ENCODE data around the gene ERP44.
"Not testable (repeated sequence)": the region's sequence is repeated elsewhere in the genome, so short reads cannot be mapped to it uniquely, and the experiment has no call there.

ERP44 gene

GRCh38 chr9:100098887-100099721, at the start of gene ERP44, which contains the start of gene INVS:
TSS of gene ERP44 (minus strand) at chr9:100099000. CDS start at chr9:100098840, 160 bp downstream.
TSS of gene INVS (plus strand) at chr9:100099243. CDS start at chr9:100104522, 5,279 bp downstream.
- DNase-seq (ENCODE audit: low spot score) = peak; percentile 96

DNA sequence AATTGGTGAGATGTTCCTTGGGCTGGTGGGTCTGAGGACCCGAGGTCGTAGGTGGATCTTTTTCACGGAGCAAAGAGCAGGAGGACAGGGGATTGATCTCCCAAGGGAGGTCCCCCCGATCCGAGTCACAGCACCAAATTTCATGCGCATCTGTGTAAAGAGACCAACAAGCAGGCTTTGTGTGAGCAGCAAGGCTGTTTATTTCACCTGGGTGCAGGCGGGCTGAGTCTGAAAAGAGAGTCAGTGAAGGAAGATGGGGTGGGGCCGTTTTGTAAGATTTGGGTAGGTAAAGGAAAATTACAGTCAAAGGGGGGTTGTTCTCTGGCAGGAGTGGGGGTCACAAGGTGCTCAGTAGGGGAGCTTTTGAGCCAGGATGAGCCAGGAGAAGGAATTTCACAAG, 47.2 kb upstream of the ERP44 start:
- DNase-seq (ENCODE audit: low spot score) = not testable (repeated sequence)

DNA sequence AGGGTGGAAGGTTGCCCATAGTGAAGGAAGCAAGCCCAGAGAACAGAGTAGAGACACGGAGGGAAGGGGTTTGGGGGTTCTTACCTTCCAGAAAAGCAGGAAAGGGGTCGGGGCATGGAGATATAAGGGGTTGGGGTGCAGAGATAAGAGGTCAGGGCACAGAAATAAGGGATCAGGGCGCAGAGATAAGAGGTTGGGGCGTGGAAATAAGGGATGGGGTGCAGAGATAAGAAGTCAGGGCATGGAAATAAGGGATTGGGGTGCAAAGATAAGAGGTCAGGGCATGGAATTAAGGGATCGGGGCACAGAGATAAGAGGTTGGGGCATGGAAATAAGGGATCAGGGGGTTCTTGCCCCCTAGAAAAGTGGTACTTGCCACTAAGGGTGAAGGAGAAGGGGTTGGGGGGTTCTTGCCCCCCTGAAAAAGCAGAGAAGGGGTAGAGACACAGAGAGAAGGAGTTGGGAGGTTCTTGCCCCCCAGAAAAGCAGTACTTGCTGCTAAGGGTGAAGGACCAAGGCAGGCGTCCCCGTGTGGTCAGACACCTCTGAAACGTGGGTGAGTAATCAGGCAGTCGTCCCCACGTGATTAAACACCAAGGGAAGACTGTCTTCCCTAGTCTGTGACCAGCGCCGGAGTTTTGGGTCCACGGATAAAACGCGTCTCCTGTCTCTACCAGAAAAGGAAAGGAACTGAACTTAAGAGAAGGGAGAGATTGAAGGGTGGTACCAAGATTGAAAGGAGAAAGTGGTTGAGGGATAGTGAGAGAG, 46.6 kb upstream of the ERP44 start:
- not testable (repeated sequence) for DNase-seq (ENCODE audit: low spot score)

DNA sequence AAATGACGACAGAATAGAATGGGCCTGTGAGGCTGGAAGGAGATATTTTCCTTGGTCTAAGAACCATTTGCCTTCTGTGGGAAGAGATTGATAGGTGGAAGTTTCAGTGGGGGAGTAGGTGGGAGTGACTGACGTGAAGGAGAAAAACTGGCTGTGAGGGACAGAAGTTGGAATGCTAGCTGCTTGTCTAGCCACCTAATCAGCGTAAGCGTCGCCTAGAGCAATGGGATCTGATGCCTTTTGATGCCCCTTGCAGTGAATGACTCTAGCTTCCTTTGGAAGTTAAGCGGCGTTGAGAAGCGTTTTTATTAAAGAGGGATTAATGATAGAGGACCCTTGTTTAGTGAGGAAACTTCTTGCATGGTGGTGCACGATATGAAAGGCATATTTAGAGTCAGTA, 43.1 kb upstream of the ERP44 start:
- DNase-seq (ENCODE audit: low spot score) = not testable (repeated sequence)

- not testable (repeated sequence) for DNase-seq (ENCODE audit: low spot score)
These were observed 41.5 kb upstream of the ERP44 start for GRCh38 chr9:100140303-100140702.

- DNase-seq (ENCODE audit: low spot score) = not testable (repeated sequence)
These were observed 38.0 kb upstream of the ERP44 start for GRCh38 chr9:100136799-100137198.

GRCh38 chr9:100134731-100135130, 35.9 kb upstream of the ERP44 start:
- DNase-seq (ENCODE audit: low spot score) = no peak

- DNase-seq (ENCODE audit: low spot score) = no peak
These were observed 33.2 kb upstream of the ERP44 start for GRCh38 chr9:100131875-100132430.

GRCh38 chr9:100131216-100131615, 32.4 kb upstream of the ERP44 start:
- no peak for DNase-seq (ENCODE audit: low spot score)

GRCh38 chr9:100129772-100130171, 31.0 kb upstream of the ERP44 start:
- no peak for DNase-seq (ENCODE audit: low spot score)

GRCh38 chr9:100126423-100126822, 27.6 kb upstream of the ERP44 start:
- no peak for DNase-seq (ENCODE audit: low spot score)

DNA sequence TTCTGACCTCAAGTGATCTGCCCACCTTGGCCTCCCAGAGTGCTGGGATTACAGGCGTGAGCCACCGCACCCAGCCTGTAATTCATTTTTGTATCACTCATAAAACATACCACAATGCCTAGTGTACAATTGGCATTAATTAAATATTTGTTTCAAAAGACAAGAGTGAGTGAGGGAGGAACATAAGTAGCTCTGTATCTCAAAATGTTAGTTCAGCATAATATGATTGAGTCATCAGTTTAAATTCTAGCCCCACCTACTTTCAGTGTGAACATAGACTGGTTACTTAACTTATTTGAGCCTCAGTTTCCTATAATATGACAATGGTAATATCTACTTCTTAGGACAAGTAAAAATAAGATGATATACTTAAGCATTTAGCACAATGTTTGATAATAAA, 27.1 kb upstream of the ERP44 start:
- DNase-seq (ENCODE audit: low spot score) = no peak

GRCh38 chr9:100125236-100125635, 26.4 kb upstream of the ERP44 start:
- DNase-seq (ENCODE audit: low spot score) = no peak

DNA sequence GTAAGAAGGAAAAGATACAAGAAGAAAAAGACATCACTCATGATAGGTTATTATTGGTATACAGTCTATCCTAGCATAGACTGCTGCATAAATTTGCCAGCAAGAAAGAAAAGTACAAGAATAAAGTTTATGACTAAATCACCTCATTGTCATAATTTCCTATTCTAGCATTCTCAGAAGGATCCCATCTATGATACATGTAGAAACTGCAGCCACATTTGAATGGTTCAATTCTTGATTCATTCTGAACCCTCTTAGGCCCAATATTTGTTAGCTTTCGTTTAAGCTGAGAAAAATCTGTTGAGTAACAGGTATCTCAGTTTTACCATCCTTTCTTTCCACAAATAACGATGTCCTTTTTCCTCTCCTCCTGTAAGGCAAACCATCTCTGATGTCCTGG, 21.5 kb upstream of the ERP44 start:
- DNase-seq (ENCODE audit: low spot score) = no peak

DNA sequence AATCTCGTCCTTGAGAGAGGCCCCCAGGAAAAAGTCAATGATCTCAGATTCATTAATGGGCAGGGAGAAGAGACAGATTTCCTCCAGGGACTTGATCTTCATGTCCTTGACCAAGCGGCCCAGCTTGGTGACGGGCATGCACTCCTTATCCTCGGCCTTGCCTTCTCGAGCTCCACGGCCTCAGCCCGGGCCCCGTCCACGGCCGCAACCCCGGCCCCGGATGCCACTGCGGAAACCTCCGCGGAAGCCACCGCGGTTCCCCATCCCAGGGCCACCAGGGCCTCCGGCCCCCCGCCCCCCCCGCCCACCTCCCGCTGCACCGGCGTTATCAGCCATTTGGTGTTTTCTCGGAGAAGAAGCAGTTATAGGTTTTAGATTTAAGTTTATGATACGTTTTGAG, 18.5 kb upstream of the ERP44 start:
- no peak for DNase-seq (ENCODE audit: low spot score)

GRCh38 chr9:100112677-100113336, 14.0 kb upstream of the ERP44 start:
- DNase-seq (ENCODE audit: low spot score) = no peak

DNA sequence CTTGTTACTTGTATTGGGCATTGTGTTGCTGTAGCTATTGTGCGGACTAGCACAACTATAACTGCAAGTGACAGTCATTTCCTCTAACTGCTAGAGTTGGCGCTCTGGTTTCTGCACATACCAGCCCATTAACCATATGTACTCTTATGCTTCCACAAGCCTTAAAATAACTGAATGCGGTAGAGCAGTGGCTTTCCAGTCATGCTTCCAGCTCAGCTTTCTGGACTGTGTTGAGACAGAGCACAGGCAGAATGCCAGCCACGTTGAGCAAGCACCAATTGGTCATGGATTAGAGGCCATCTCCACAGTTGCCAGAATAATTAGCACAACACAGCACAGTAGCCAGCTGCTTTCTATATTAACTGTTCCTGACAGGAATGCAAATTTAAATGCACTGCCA, 12.4 kb upstream of the ERP44 start:
- DNase-seq (ENCODE audit: low spot score) = no peak

- no peak for DNase-seq (ENCODE audit: low spot score)
These were observed 9.8 kb upstream of the ERP44 start for GRCh38 chr9:100108559-100108958.

DNA sequence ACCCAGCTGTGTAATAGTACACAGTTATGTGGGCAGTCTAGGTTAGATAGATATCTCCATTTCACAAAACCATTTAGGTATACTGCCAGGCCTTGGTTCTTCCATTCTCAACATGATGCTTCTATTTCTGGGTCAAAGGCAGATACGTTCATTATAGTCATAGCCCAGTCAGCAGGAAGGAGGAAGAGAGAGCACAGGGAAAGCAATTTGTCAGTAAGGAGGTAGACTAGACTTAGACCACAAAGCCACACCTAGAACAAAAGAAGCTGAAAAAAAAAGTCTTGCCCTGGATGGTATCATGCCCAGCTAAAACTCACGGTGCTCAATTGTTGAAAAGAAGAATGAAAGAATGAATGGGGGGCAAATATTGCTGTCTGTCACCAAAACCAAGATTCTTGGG, 7.8 kb upstream of the ERP44 start:
- no peak for DNase-seq (ENCODE audit: low spot score)

- no peak for DNase-seq (ENCODE audit: low spot score)
These were observed 7.1 kb upstream of the ERP44 start for GRCh38 chr9:100105861-100106260.

DNA sequence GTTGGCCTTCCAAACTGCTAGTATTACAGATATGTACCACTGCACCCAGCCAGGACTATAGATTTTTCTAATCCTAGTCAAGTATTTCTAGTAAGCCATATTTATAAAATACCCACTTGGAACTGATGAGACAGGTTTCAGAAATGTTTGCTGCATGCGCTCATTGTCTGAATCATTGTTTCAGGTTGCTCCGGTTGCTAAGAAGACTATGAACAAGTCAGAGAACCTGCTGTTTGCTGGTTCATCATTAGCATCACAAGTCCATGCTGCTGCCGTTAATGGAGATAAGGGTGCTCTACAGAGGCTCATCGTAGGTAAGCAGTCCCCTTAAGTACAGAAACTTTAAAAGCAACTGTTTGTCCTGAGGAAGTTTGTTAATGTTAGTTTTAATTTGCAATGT, 5.5 kb upstream of the ERP44 start:
- no peak for DNase-seq (ENCODE audit: low spot score)

DNA sequence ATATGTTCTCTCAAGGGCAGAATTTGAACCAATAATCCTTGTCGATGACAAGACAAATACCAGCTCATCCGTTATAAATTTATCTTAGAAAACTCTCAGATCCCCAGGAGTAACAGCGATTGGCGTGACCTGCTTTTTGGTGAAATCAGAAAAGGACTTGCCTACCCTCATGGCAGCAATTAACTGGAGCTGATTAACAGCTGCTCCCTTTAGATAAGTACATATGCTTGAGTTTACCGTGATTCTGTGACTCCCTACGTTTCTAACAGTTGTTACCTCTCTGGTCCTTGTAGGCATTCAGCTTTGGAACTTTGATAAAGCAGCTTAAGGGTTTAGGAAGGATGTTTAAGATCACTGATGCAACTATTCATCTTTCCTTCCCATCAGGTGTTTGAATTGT, 2.8 kb upstream of the ERP44 start:
- DNase-seq (ENCODE audit: low spot score) = no peak
